RWPE2 (cell line): ENCODE results near the gene MRPS23.

Experiments used
- ATAC-seq: fragments of 200-7000 bp; cut with Tn5 transposase; 3 replicates; pipeline ENCODE4 v1.9.1; 2021; ENCODE audit warnings: low read depth
- DNase-seq: peaks from one replicate; pipeline ENCODE4 v3.0.0-alpha.2; 2020; ENCODE audit warnings: low spot score
- H3K27ac ChIP-seq: fragments of 450-650 bp; 2 replicates; pipeline ENCODE4 v1.5.1; 2017; ENCODE audit warnings: mild to moderate bottlenecking; ENCODE audit not compliant: poor library complexity, severe bottlenecking
- H3K27me3 ChIP-seq: fragments of 250-450 bp; sonication (Bioruptor Pico); 2 replicates; pipeline ENCODE4 v1.5.1; 2021; ENCODE audit warnings: mild to moderate bottlenecking, moderate library complexity; ENCODE audit not compliant: insufficient read depth, poor library complexity, severe bottlenecking
- H3K36me3 ChIP-seq: fragments of 250-450 bp; sonication (Bioruptor Pico); 2 replicates; pipeline ENCODE4 v1.5.1; 2020; ENCODE audit warnings: low read depth, mild to moderate bottlenecking, moderate library complexity
- H3K4me1 ChIP-seq: fragments of 250-450 bp; sonication (Bioruptor Pico); 2 replicates; pipeline ENCODE4 v1.5.1; 2021; ENCODE audit warnings: mild to moderate bottlenecking, moderate library complexity; ENCODE audit not compliant: insufficient read depth, poor library complexity, severe bottlenecking
- H3K4me3 ChIP-seq: fragments of 250-450 bp; sonication (Bioruptor Pico); 2 replicates; pipeline ENCODE4 v1.5.1; 2021; ENCODE audit warnings: mild to moderate bottlenecking, moderate library complexity; ENCODE audit not compliant: severe bottlenecking
- H3K9me3 ChIP-seq: fragments of 250-450 bp; sonication (Bioruptor Pico); 2 replicates; pipeline ENCODE4 v1.5.1; 2021; ENCODE audit warnings: mild to moderate bottlenecking, moderate library complexity; ENCODE audit not compliant: severe bottlenecking
- CTCF ChIP-seq: fragments of 450-650 bp; IDR thresholded peaks from one replicate; pipeline ENCODE4 v1.5.1; 2017; ENCODE audit warnings: mild to moderate bottlenecking, moderate library complexity; ENCODE audit not compliant: poor library complexity, severe bottlenecking

The MRPS23 gene

GRCh38 chr17:57833179-57833939 lies 16.5 kb downstream of the MRPS23 start:
- ATAC-seq (peak; percentile 57), DNase-seq (no peak)
- Histone ChIP-seq H3K27me3 (no peaks in the 10 kb centered on the region), H3K9me3 (no peaks in the 10 kb centered on the region), H3K27ac (no peak overlapping the region), H3K36me3 (peaks cover 9% of the 10 kb centered on the region), H3K4me1 (peaks cover 5% of the 10 kb centered on the region), H3K4me3 (no peak overlapping the region)
- TF ChIP-seq CTCF = peak; percentile 97

- TF ChIP-seq CTCF = no peak
- Histone ChIP-seq H3K27ac (no peak overlapping the region), H3K36me3 (0 out of 2 replicates have a peak, but pooled peaks cover 7% of the 10 kb centered on the region), H3K4me1 (peaks cover 5% of the 10 kb centered on the region), H3K27me3 (no peaks in the 10 kb centered on the region), H3K9me3 (no peaks in the 10 kb centered on the region), H3K4me3 (no peak overlapping the region)
- ATAC-seq (no peak), DNase-seq (no peak)
Observed at GRCh38 chr17:57832314-57833178, 17.3 kb downstream of the MRPS23 start.

- Histone ChIP-seq H3K27me3 (no peaks in the 10 kb centered on the region), H3K27ac (no peak overlapping the region), H3K4me1 (peaks cover 5% of the 10 kb centered on the region), H3K9me3 (no peaks in the 10 kb centered on the region), H3K4me3 (no peak overlapping the region), H3K36me3 (no peaks in the 10 kb centered on the region)
- ATAC-seq (no peak), DNase-seq (no peak)
- TF ChIP-seq CTCF = no peak
Observed at GRCh38 chr17:57830880-57831279, 19.0 kb downstream of the MRPS23 start.

GRCh38 chr17:57823469-57824401 lies 26.1 kb downstream of the MRPS23 start:
- no peak for TF ChIP-seq CTCF
- H3K4me3 ChIP-seq = no peak overlapping the region
- no peak; the same call in 2 of the 3 replicates for ATAC-seq
- H3K27me3 ChIP-seq = no peaks in the 10 kb centered on the region
- no peaks in the 10 kb centered on the region for H3K9me3 ChIP-seq
- DNase-seq = no peak
- no peak overlapping the region for H3K27ac ChIP-seq
- H3K4me1 ChIP-seq = peaks cover 9% of the 10 kb centered on the region
- H3K36me3 ChIP-seq = no peaks in the 10 kb centered on the region
